GM19193 (cell line): Measurements from ENCODE around the gene CACNA2D2.

Source experiments
- POLR2A ChIP-seq: IDR thresholded peaks from 4 replicates; pipeline ENCODE4 v1.6.1; 2011; ENCODE audit not compliant: insufficient read depth, insufficient read length; ENCODE audit errors: extremely low read depth

CACNA2D2 gene

GRCh38 chr3:50415061-50415460, 88.4 kb downstream of the CACNA2D2 start:
- TF ChIP-seq POLR2A, result no peak

GRCh38 chr3:50414616-50415015, 88.8 kb downstream of the CACNA2D2 start:
- TF ChIP-seq POLR2A, result no peak

GRCh38 chr3:50412231-50412754, 91.1 kb downstream of the CACNA2D2 start:
- no peak for TF ChIP-seq POLR2A

GRCh38 chr3:50411229-50411628, 92.2 kb downstream of the CACNA2D2 start:
- TF ChIP-seq POLR2A, result no peak

- no peak for TF ChIP-seq POLR2A
Observed at GRCh38 chr3:50410608-50411139, 92.8 kb downstream of the CACNA2D2 start.

- no peak for TF ChIP-seq POLR2A
Observed at GRCh38 chr3:50410185-50410584, 93.2 kb downstream of the CACNA2D2 start.

- TF ChIP-seq POLR2A, result no peak
Observed at GRCh38 chr3:50408443-50408944, 94.9 kb downstream of the CACNA2D2 start.

- TF ChIP-seq POLR2A, result no peak
Observed at GRCh38 chr3:50406487-50406886, 96.9 kb downstream of the CACNA2D2 start.

GRCh38 chr3:50405249-50405648, 98.2 kb downstream of the CACNA2D2 start:
- TF ChIP-seq POLR2A, result no peak

GRCh38 chr3:50401978-50402595, 101.3 kb downstream of the CACNA2D2 start:
- TF ChIP-seq POLR2A, result no peak

GRCh38 chr3:50396502-50396901, 106.9 kb downstream of the CACNA2D2 start:
- TF ChIP-seq POLR2A, result no peak

- TF ChIP-seq POLR2A, result no peak
Observed at GRCh38 chr3:50395070-50395860, 108.2 kb downstream of the CACNA2D2 start.

GRCh38 chr3:50393061-50393460, 110.4 kb downstream of the CACNA2D2 start:
- no peak for TF ChIP-seq POLR2A

GRCh38 chr3:50392101-50392715, 111.2 kb downstream of the CACNA2D2 start:
- TF ChIP-seq POLR2A, result no peak

GRCh38 chr3:50390508-50391224, 112.8 kb downstream of the CACNA2D2 start:
- no peak for TF ChIP-seq POLR2A

GRCh38 chr3:50389414-50389767, 114.0 kb downstream of the CACNA2D2 start:
- no peak for TF ChIP-seq POLR2A
